Cardiac fibroblast (primary cell): Measurements from ENCODE around the gene TMEM135.

Source experiments
- DNase-seq, 2 donors: peaks; one replicate each; pipeline versions ENCODE4 v3.0.0 to v3.0.0-alpha.2; 2010; ENCODE audit warnings: low read depth in 2 of 2
- H3K4me3 ChIP-seq, 2 donors: replicated peaks in 1 of 2; 1 replicate in 1 of 2; 2 replicates in 1 of 2; pipeline ENCODE4 v1.5.1; 2011; ENCODE audit warnings: low read depth in 2 of 2, low read length in 2 of 2, mild to moderate bottlenecking in 2 of 2, moderate library complexity in 1 of 2
- CTCF ChIP-seq: IDR thresholded peaks from one replicate; pipeline ENCODE4 v1.5.1; 2011; ENCODE audit warnings: low read depth, mild to moderate bottlenecking, low read length, inconsistent platforms

Gene TMEM135

GRCh38 chr11:87190071-87190470 lies 152.3 kb downstream of the TMEM135 start:
- TF ChIP-seq CTCF = no peak
- DNase-seq = no peak
- no peak overlapping the region for H3K4me3 ChIP-seq

- TF ChIP-seq CTCF = no peak
Measured at GRCh38 chr11:87193756-87194470, 156.2 kb downstream of the TMEM135 start.

GRCh38 chr11:87194985-87195820 lies 157.5 kb downstream of the TMEM135 start:
- H3K4me3 ChIP-seq = no peak overlapping the region
- no peak for DNase-seq
- no peak for TF ChIP-seq CTCF

More at GRCh38 chr11:87193756-87194470, 156.2 kb downstream of the TMEM135 start:
- H3K4me3 ChIP-seq = no peak overlapping the region
- no peak for DNase-seq

GRCh38 chr11:87198266-87198881 lies 160.6 kb downstream of the TMEM135 start:
- peak in 1 of 2 donors; percentile 9 for DNase-seq
- no peak for TF ChIP-seq CTCF
- no peak overlapping the region for H3K4me3 ChIP-seq

- TF ChIP-seq CTCF = no peak
- H3K4me3 ChIP-seq = no peak overlapping the region
Measured at GRCh38 chr11:87201376-87201775, 163.6 kb downstream of the TMEM135 start.

GRCh38 chr11:87203907-87204602 lies 166.3 kb downstream of the TMEM135 start:
- no peak for TF ChIP-seq CTCF
- no peak for DNase-seq
- no peak overlapping the region for H3K4me3 ChIP-seq

More at GRCh38 chr11:87201376-87201775, 163.6 kb downstream of the TMEM135 start:
- DNase-seq = no peak
